Bronchial epithelial cell (primary cell): Measurements from ENCODE around the gene CCDC14. TPM values are rescaled to one million over a fixed set of nuclear protein-coding genes. Genes with fewer than 3 reads are reported as not detected.

Experiments
- DNase-seq: peaks from one replicate; pipeline ENCODE4 v3.0.0-alpha.2; 2010; ENCODE audit warnings: low read depth
- FAIRE-seq: peaks from 2 replicates; lab custom pipeline; 2011; peaks lifted over from hg19 to GRCh38; lab: Jason Lieb, UNC
- H3K27me3 ChIP-seq: 2 replicates; pipeline ENCODE4 v1.5.1; 2011; ENCODE audit warnings: low read length; ENCODE audit not compliant: control insufficient read depth, insufficient read depth
- H3K36me3 ChIP-seq: 2 replicates; pipeline ENCODE4 v1.5.1; 2011; ENCODE audit warnings: low read length; ENCODE audit not compliant: control insufficient read depth, insufficient read depth
- H3K4me3 ChIP-seq: 2 replicates; pipeline ENCODE4 v1.5.1; 2011; ENCODE audit warnings: mild to moderate bottlenecking, low read depth, low read length, control low read depth
- CTCF ChIP-seq: IDR thresholded peaks from 2 replicates; pipeline ENCODE4 v1.5.1; 2011; ENCODE audit warnings: mild to moderate bottlenecking, moderate library complexity, low read length, control low read depth, inconsistent platforms; ENCODE audit not compliant: insufficient read depth, severe bottlenecking
- total RNA-seq: library from RNA; depleted of rRNA; stranded (reverse); fragments of >200 nt; gene quantifications from 2 replicates; pipeline ENCODE4 v1.2.1, GENCODE V29; 2014

Gene CCDC14
- total RNA-seq, 1 donor from 2014 or later = 17.1 TPM

- peak; percentile 53 for TF ChIP-seq CTCF
- DNase-seq (peak; percentile 31), FAIRE-seq (peak; percentile 32)
- Histone ChIP-seq H3K36me3 (no peaks in the 10 kb centered on the region), H3K27me3 (peaks cover 2% of the 10 kb centered on the region), H3K4me3 (no peak overlapping the region)
Measured at GRCh38 chr3:123880998-123881561, 79.9 kb downstream of the CCDC14 start.

GRCh38 chr3:123878807-123879206 lies 82.2 kb downstream of the CCDC14 start:
- H3K4me3 ChIP-seq = no peak overlapping the region
- no peak for TF ChIP-seq CTCF
- DNase-seq (no peak), FAIRE-seq (no peak)
- no peaks in the 10 kb centered on the region for H3K27me3 ChIP-seq
- no peaks in the 10 kb centered on the region for H3K36me3 ChIP-seq

- no peak for FAIRE-seq
- no peak for TF ChIP-seq CTCF
Measured at GRCh38 chr3:123877965-123878364, 83.1 kb downstream of the CCDC14 start.

GRCh38 chr3:123877466-123877865 lies 83.6 kb downstream of the CCDC14 start:
- no peaks in the 10 kb centered on the region for H3K36me3 ChIP-seq
- H3K27me3 ChIP-seq = no peaks in the 10 kb centered on the region
- DNase-seq (no peak), FAIRE-seq (no peak)
- H3K4me3 ChIP-seq = no peak overlapping the region
- no peak for TF ChIP-seq CTCF

More at GRCh38 chr3:123877965-123878364, 83.1 kb downstream of the CCDC14 start:
- Histone ChIP-seq H3K27me3 (no peaks in the 10 kb centered on the region), H3K4me3 (no peak overlapping the region), H3K36me3 (no peaks in the 10 kb centered on the region)
- DNase-seq = no peak

- no peaks in the 10 kb centered on the region for H3K27me3 ChIP-seq
- TF ChIP-seq CTCF = peak; percentile 10
- DNase-seq (no peak), FAIRE-seq (no peak)
- H3K4me3 ChIP-seq = no peak overlapping the region
- no peaks in the 10 kb centered on the region for H3K36me3 ChIP-seq
Measured at GRCh38 chr3:123876858-123877257, 84.2 kb downstream of the CCDC14 start.

GRCh38 chr3:123872621-123873020 lies 88.4 kb downstream of the CCDC14 start:
- TF ChIP-seq CTCF = no peak
- Histone ChIP-seq H3K27me3 (no peaks in the 10 kb centered on the region), H3K36me3 (no peaks in the 10 kb centered on the region), H3K4me3 (no peak overlapping the region)
- no peak for DNase-seq
- no peak for FAIRE-seq
